GM12875 (cell line): ENCODE results near the gene LHFPL6.

Source experiments
- H3K4me3 ChIP-seq: one replicate; pipeline ENCODE4 v1.5.1; 2011; ENCODE audit warnings: low read depth, low read length, control low read depth
- TF ChIP-seq, protein P1 (sequence below): IDR thresholded peaks from 2 replicates; pipeline ENCODE4 v1.5.1; 2011; ENCODE audit warnings: low read depth, mild to moderate bottlenecking, control low read depth, inconsistent platforms, low read length, moderate library complexity, borderline replicate concordance; ENCODE audit not compliant: insufficient read depth

Gene LHFPL6

DNA sequence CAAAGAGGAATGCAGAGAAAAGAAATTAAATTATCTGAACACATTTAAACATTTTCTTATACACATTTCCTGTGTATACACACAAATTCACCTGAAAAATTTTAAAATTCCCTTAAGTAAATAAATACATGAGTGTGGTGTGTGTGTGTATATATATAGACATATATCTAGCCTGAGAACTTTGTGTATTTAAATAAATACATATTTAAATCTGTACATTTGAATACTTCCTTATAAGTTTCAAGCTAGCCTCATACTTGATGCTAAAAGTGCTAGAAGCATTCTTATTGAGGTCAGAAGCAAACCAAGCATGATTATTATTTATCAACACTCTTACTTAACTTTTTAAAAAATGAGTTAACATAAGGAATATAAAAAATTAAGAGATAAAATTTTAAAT is 304.0 kb downstream of the LHFPL6 start:
- TF ChIP-seq, protein P1, sequence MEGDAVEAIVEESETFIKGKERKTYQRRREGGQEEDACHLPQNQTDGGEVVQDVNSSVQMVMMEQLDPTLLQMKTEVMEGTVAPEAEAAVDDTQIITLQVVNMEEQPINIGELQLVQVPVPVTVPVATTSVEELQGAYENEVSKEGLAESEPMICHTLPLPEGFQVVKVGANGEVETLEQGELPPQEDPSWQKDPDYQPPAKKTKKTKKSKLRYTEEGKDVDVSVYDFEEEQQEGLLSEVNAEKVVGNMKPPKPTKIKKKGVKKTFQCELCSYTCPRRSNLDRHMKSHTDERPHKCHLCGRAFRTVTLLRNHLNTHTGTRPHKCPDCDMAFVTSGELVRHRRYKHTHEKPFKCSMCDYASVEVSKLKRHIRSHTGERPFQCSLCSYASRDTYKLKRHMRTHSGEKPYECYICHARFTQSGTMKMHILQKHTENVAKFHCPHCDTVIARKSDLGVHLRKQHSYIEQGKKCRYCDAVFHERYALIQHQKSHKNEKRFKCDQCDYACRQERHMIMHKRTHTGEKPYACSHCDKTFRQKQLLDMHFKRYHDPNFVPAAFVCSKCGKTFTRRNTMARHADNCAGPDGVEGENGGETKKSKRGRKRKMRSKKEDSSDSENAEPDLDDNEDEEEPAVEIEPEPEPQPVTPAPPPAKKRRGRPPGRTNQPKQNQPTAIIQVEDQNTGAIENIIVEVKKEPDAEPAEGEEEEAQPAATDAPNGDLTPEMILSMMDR: no peak
- H3K4me3 ChIP-seq: no peak overlapping the region

- no peak overlapping the region for H3K4me3 ChIP-seq
- TF ChIP-seq, protein P1: no peak
Observed at GRCh38 chr13:39297664-39298171, 305.3 kb downstream of the LHFPL6 start.

DNA sequence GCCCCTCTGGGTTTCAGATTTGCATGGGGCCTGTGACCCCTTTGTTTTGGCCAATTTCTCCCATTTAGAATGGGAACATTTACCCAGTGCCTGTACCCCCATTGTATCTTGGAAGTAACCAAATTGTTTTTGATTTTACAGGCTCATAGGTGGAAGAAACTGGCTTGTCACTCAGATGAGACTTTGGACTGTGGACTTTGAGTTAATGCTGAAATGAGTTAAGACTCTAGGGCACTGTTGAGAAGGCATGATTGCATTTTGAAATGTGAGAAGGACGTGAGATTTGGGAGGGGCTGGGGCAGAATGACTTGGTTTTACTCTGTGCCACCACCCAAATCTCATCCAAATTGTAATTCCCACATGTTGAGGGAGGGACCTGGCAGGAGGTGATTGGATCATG is 306.0 kb downstream of the LHFPL6 start:
- TF ChIP-seq, protein P1: no peak
- H3K4me3 ChIP-seq: no peak overlapping the region

- no peak overlapping the region for H3K4me3 ChIP-seq
Observed at GRCh38 chr13:39296193-39296592, 306.8 kb downstream of the LHFPL6 start.

More at GRCh38 chr13:39296193-39296592, 306.8 kb downstream of the LHFPL6 start:
- TF ChIP-seq, protein P1: no peak
